Measurements from ENCODE around the gene ARHGAP44. TPM values are rescaled to one million over a fixed set of nuclear protein-coding genes. Genes with fewer than 3 reads are reported as not detected.

The ARHGAP44 gene
- total RNA-seq, 4 donors from 2014 or later: 1.4 to 6.2 (median 2.1) TPM

DNA sequence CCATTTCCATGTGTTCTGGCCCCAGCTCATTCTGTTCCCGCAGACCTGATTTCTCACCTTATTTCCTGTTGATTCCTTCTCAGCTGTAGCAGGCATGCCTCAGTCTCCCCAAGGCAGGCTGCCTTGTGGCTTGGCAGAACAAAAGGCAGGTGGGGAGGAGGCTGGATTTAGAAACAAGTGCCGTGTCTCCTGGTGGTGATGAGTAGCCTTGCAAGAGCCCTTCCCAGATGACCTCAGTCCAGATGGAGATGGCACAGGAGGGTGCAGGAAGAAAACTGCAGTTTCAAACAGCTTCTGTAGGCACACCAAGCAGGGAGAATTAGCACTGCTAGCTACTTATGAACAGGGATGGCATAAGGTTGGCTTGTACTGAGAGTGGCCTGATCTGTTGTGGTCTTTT is 64.6 kb downstream of the ARHGAP44 start:
- Histone ChIP-seq H3K36me3 (no peaks in the 10 kb centered on the region), H3K9me3 (no peaks in the 10 kb centered on the region), H3K4me1 (peaks cover 0 to 4% of the 10 kb centered on the region in 2 donors), H3K27me3 (no peaks in the 10 kb centered on the region), H3K27ac (no peak overlapping the region), H3K4me3 (no peak overlapping the region)
- DNase-seq (no peak), ATAC-seq (no peak)
- intact Hi-C loops (cut with DNase I; ENCODE audit: low total_unique reads): no loop called here
- in situ Hi-C loops (cut with MboI; ENCODE audit: low sequenced_read_pairs in 4 of 4): no loop called here
- no peak for TF ChIP-seq POLR2A (IDR thresholded peaks at IDR 0.05)
- no peak for TF ChIP-seq CTCF (IDR thresholded peaks at IDR 0.05 in 4 of 5, conservative IDR thresholded peaks at IDR 0.05 in 1 of 5)

DNA sequence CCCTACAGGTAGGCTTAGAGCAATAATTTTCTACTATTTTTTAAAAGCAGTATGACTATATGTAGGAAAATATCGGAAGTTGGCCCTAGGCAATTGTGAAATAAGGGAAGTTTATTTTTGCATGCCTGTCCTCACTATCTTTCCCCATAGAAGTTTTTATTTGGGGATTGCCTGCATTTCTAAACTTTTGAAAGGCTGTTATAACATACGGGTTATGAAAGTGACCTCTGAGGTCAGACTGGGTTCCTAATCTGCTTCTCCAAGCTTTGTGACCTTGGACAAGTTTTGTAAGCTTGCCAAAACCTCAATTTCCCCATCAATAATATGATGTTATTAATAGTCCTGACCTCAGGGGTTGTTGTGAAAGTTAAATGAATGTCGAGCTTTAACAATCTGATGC is 67.1 kb downstream of the ARHGAP44 start:
- TF ChIP-seq POLR2A (IDR thresholded peaks at IDR 0.05) (no peak), CTCF (IDR thresholded peaks at IDR 0.05 in 4 of 5, conservative IDR thresholded peaks at IDR 0.05 in 1 of 5) (no peak)
- H3K9me3 ChIP-seq: no peaks in the 10 kb centered on the region
- intact Hi-C loops (cut with DNase I; ENCODE audit: low total_unique reads): no loop called here
- peaks cover 0 to 4% of the 10 kb centered on the region in 2 donors for H3K4me1 ChIP-seq
- no peaks in the 10 kb centered on the region for H3K36me3 ChIP-seq
- no peak for ATAC-seq
- in situ Hi-C loops (cut with MboI; ENCODE audit: low sequenced_read_pairs in 4 of 4): no loop called here
- no peak for DNase-seq
- H3K4me3 ChIP-seq: no peak overlapping the region
- H3K27me3 ChIP-seq: no peaks in the 10 kb centered on the region
- no peak overlapping the region for H3K27ac ChIP-seq

DNA sequence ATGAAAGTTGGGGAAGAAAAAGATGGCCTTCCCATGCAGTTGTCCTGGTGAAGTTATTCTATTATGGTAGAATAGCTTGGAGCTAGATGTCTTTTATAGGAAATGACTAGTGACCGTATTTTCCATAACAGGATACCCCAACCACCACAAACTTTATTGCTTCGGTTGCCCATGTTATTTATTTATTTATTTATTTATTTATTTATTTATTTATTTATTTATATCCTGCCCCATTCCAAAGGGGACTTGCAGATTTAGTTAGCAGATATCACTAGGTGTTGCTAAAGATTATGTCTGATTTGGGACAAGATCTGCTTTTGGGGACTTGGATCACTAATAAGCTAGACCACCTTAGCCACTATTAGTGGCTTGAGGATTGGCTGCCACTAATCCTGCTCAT is 68.3 kb downstream of the ARHGAP44 start:
- ATAC-seq: no peak
- in situ Hi-C loops (cut with MboI; ENCODE audit: low sequenced_read_pairs in 4 of 4): no loop called here
- no peaks in the 10 kb centered on the region for H3K27me3 ChIP-seq

GRCh38 chr17:12859520-12859919 is 70.2 kb downstream of the ARHGAP44 start:
- Histone ChIP-seq H3K4me1 (no peaks in the 10 kb centered on the region), H3K4me3 (no peak overlapping the region), H3K27ac (peak overlapping the region in 1 of 4 donors; percentile 29), H3K27me3 (no peaks in the 10 kb centered on the region), H3K36me3 (no peaks in the 10 kb centered on the region), H3K9me3 (no peaks in the 10 kb centered on the region)
- DNase-seq (no peak), ATAC-seq (peak in 1 of 2 donors; percentile 68)
- no peak for TF ChIP-seq POLR2A (IDR thresholded peaks at IDR 0.05)
- TF ChIP-seq CTCF (IDR thresholded peaks at IDR 0.05 in 4 of 5, conservative IDR thresholded peaks at IDR 0.05 in 1 of 5): no peak
- in situ Hi-C loops (cut with MboI; ENCODE audit: low sequenced_read_pairs in 4 of 4): no loop called here
- intact Hi-C loops (cut with DNase I; ENCODE audit: low total_unique reads): no loop called here

More for the DNA sequence above, 68.3 kb downstream of the ARHGAP44 start:
- Histone ChIP-seq H3K36me3 (no peaks in the 10 kb centered on the region), H3K4me3 (no peak overlapping the region), H3K9me3 (no peaks in the 10 kb centered on the region), H3K27ac (no peak overlapping the region), H3K4me1 (no peaks in the 10 kb centered on the region)
- no peak for DNase-seq
- TF ChIP-seq CTCF (IDR thresholded peaks at IDR 0.05 in 4 of 5, conservative IDR thresholded peaks at IDR 0.05 in 1 of 5): no peak
- intact Hi-C loops (cut with DNase I; ENCODE audit: low total_unique reads): no loop called here

GRCh38 chr17:12865769-12866168 is 76.5 kb downstream of the ARHGAP44 start:
- no peaks in the 10 kb centered on the region for H3K27me3 ChIP-seq
- H3K4me1 ChIP-seq: no peaks in the 10 kb centered on the region
- DNase-seq: no peak
- H3K4me3 ChIP-seq: no peak overlapping the region
- H3K27ac ChIP-seq: no peak overlapping the region
- intact Hi-C loops (cut with DNase I; ENCODE audit: low total_unique reads): no loop called here
- H3K9me3 ChIP-seq: no peaks in the 10 kb centered on the region
- no peak for ATAC-seq
- in situ Hi-C loops (cut with MboI; ENCODE audit: low sequenced_read_pairs in 4 of 4): no loop called here
- TF ChIP-seq POLR2A (IDR thresholded peaks at IDR 0.05) (no peak), CTCF (IDR thresholded peaks at IDR 0.05 in 4 of 5, conservative IDR thresholded peaks at IDR 0.05 in 1 of 5) (no peak)
- no peaks in the 10 kb centered on the region for H3K36me3 ChIP-seq

All from gastrocnemius medialis (tissue), 4 donors.